Hepatocyte (in vitro differentiated cells): ENCODE data around the gene CMSS1. TPM values are rescaled to one million over a fixed set of nuclear protein-coding genes. Genes with fewer than 3 reads are reported as not detected.

ENCODE experiments used
- DNase-seq: peaks from one replicate; pipeline ENCODE4 v3.0.0-alpha.2; 2016; ENCODE audit warnings: low spot score
- H2AFZ ChIP-seq: fragments of 200-600 bp; sonication (generic); 2 replicates; pipeline ENCODE4 v1.6.0; 2016; ENCODE audit warnings: antibody characterized with exemption, mild to moderate bottlenecking
- H3K27ac ChIP-seq: fragments of 200-600 bp; sonication (generic); 2 replicates; pipeline ENCODE4 v1.5.1; 2016; ENCODE audit warnings: mild to moderate bottlenecking
- H3K27me3 ChIP-seq: fragments of 200-600 bp; sonication (generic); 2 replicates; pipeline ENCODE4 v1.6.1; 2016
- H3K36me3 ChIP-seq: fragments of 200-600 bp; sonication (generic); replicated peaks from 2 replicates; pipeline ENCODE4 v1.5.1; 2016; ENCODE audit warnings: low read depth; ENCODE audit not compliant: insufficient read depth
- H3K4me1 ChIP-seq: fragments of 200-600 bp; sonication (generic); 2 replicates; pipeline ENCODE4 v1.5.1; 2016; ENCODE audit warnings: mild to moderate bottlenecking, moderate library complexity; ENCODE audit not compliant: insufficient read depth
- H3K4me2 ChIP-seq: fragments of 200-600 bp; sonication (generic); 2 replicates; pipeline ENCODE4 v1.6.0; 2016
- H3K4me3 ChIP-seq: fragments of 200-600 bp; sonication (generic); 2 replicates; pipeline ENCODE4 v1.5.1; 2016; ENCODE audit warnings: mild to moderate bottlenecking
- H3K79me2 ChIP-seq: fragments of 200-600 bp; sonication (generic); 2 replicates; pipeline ENCODE4 v1.6.0; 2017; ENCODE audit warnings: mild to moderate bottlenecking
- H3K9me2 ChIP-seq: fragments of 200-600 bp; sonication (generic); replicated peaks from 2 replicates; pipeline ENCODE4 v1.6.0; 2017; ENCODE audit warnings: mild to moderate bottlenecking; ENCODE audit not compliant: insufficient read depth
- H3K9me3 ChIP-seq: fragments of 200-600 bp; sonication (generic); 2 replicates; pipeline ENCODE4 v1.5.1; 2016; ENCODE audit warnings: low read depth, mild to moderate bottlenecking
- H4K20me1 ChIP-seq: fragments of 200-600 bp; sonication (generic); 2 replicates; pipeline ENCODE4 v1.6.0; 2016; ENCODE audit warnings: mild to moderate bottlenecking; ENCODE audit not compliant: insufficient read depth, poor library complexity, severe bottlenecking
- EZH2 ChIP-seq: fragments of 200-600 bp; sonication (generic); IDR thresholded peaks from 2 replicates; pipeline ENCODE4 v1.6.1; 2016; ENCODE audit warnings: antibody characterized with exemption, mild to moderate bottlenecking, borderline replicate concordance
- EZH2phosphoT487 ChIP-seq: fragments of 200-600 bp; sonication (generic); IDR thresholded peaks from one replicate; pipeline ENCODE4 v1.6.1; 2018; ENCODE audit warnings: antibody characterized with exemption, mild to moderate bottlenecking, low read depth, moderate library complexity; ENCODE audit not compliant: unreplicated experiment, severe bottlenecking
- WGBS: methylation state at CpG from one replicate; pipeline ENCODE4 v1.1.6; 2016; ENCODE audit warnings: low lambda C conversion rate; ENCODE audit errors: missing lambda C conversion rate; 5-methylcytosine and 5-hydroxymethylcytosine counted together
- polyA plus RNA-seq: library from polyadenylated mRNA; unstranded; fragments of >200 nt; fragmentation: Nextera tagmentation; extraction: Ambion mirVana; gene quantifications from 2 replicates; pipeline ENCODE4 v1.2.1, GENCODE V29; 2016
- total RNA-seq: library from RNA; depleted of rRNA; stranded (reverse); fragments of >200 nt; gene quantifications from 2 replicates; pipeline ENCODE4 v1.2.3, GENCODE V29; 2014
- TF ChIP-seq, protein P1 (sequence below): fragments of 200-600 bp; sonication (generic); IDR thresholded peaks from 2 replicates; pipeline ENCODE4 v1.5.1; 2016; ENCODE audit warnings: antibody characterized with exemption, mild to moderate bottlenecking; ENCODE audit not compliant: poor library complexity

Gene CMSS1
- total and polyA plus RNA-seq, 2 experiments from 2014 or later, result 11.8 to 17.0 TPM

DNA sequence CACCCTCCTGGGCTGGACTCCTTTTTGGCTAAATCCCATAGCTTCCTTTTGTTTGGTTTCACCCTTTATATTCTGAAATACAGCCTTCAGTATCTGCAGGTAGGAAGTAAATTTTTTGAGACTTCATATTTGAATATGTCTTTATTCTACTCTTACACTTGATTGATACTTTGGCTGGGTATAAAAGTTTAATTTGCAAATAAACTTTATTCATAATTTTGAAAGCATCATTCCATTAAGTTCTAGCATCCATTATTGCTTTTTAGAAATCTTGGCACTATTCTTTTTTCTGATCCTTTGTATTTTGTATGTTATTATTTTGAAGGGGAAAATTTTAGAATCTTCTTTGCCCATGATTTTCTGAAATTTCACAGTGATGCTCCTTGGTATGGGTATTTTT lies 337.9 kb downstream of the CMSS1 start:
- Histone ChIP-seq H3K9me2 (no peaks in the 10 kb centered on the region), H3K27me3 (no peaks in the 10 kb centered on the region), H3K4me1 (peaks cover 19% of the 10 kb centered on the region), H3K4me2 (no peak overlapping the region), H3K36me3 (no peaks in the 10 kb centered on the region), H3K27ac (no peak overlapping the region), H3K79me2 (no peaks in the 10 kb centered on the region), H2AFZ (no peak overlapping the region), H4K20me1 (no peaks in the 10 kb centered on the region), H3K9me3 (peaks cover 6% of the 10 kb centered on the region), H3K4me3 (no peak overlapping the region)
- TF ChIP-seq, protein P1, sequence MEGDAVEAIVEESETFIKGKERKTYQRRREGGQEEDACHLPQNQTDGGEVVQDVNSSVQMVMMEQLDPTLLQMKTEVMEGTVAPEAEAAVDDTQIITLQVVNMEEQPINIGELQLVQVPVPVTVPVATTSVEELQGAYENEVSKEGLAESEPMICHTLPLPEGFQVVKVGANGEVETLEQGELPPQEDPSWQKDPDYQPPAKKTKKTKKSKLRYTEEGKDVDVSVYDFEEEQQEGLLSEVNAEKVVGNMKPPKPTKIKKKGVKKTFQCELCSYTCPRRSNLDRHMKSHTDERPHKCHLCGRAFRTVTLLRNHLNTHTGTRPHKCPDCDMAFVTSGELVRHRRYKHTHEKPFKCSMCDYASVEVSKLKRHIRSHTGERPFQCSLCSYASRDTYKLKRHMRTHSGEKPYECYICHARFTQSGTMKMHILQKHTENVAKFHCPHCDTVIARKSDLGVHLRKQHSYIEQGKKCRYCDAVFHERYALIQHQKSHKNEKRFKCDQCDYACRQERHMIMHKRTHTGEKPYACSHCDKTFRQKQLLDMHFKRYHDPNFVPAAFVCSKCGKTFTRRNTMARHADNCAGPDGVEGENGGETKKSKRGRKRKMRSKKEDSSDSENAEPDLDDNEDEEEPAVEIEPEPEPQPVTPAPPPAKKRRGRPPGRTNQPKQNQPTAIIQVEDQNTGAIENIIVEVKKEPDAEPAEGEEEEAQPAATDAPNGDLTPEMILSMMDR, result no peak
- TF ChIP-seq EZH2 (no peak), EZH2phosphoT487 (no peak)
- no peak for DNase-seq

DNA sequence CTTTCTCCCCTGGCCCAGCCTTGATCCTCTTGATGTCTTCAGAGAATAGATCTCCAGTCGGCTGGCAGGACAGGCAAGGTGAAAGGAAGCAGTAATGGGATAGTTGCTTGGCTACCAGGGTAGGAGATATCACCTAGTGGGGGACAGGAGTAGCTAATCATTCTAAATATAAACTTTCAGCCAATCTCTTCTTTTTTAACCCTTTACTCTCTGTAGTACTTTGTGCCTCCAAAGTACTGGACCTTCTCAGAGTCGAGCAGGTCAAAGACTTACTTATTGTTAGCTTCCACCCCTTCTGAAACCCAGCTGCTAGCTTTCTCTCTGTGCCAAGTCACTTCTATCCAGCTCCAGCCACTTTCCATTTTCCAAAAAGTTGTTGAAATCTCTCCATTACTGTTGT lies 340.0 kb downstream of the CMSS1 start:
- no peaks in the 10 kb centered on the region for H4K20me1 ChIP-seq
- no peaks in the 10 kb centered on the region for H3K9me2 ChIP-seq
- H3K27me3 ChIP-seq, result no peaks in the 10 kb centered on the region
- no peak overlapping the region for H2AFZ ChIP-seq
- peaks cover 6% of the 10 kb centered on the region for H3K9me3 ChIP-seq
- no peak overlapping the region for H3K4me2 ChIP-seq
- TF ChIP-seq EZH2, result no peak
- TF ChIP-seq EZH2phosphoT487, result no peak
- TF ChIP-seq, protein P1, result no peak
- WGBS, result 76% methylated on average over 2 of the region's 2 CpGs
- H3K36me3 ChIP-seq, result no peaks in the 10 kb centered on the region
- peaks cover 19% of the 10 kb centered on the region for H3K4me1 ChIP-seq
- H3K4me3 ChIP-seq, result no peak overlapping the region
- no peak for DNase-seq
- H3K27ac ChIP-seq, result no peak overlapping the region
- no peaks in the 10 kb centered on the region for H3K79me2 ChIP-seq

DNA sequence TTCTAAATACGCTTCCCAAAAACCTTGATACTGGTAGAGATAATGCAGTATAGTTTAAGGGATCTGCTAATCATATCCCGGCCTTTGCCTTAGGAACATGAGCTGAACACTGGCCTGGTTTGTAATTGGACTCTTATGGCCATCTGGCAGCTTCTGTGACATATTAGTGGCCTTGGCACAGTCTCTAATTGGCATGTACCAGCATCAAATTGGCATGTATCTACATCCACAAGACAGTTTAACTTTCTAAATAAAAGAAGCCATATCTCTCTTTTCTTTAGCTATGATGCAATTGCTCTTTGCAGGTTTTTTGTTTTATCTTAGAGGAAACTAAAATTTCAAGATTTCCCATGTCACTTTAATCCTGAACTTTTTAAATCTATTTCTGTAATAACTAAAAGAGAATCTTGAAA lies 341.3 kb downstream of the CMSS1 start:
- Histone ChIP-seq H3K4me1 (peaks cover 22% of the 10 kb centered on the region), H3K36me3 (no peaks in the 10 kb centered on the region), H2AFZ (no peak overlapping the region), H3K27me3 (no peaks in the 10 kb centered on the region), H3K27ac (peak overlapping the region; percentile 37), H3K79me2 (no peaks in the 10 kb centered on the region), H3K9me2 (no peaks in the 10 kb centered on the region), H4K20me1 (no peaks in the 10 kb centered on the region), H3K4me2 (peak overlapping the region; percentile 1), H3K4me3 (no peak overlapping the region), H3K9me3 (peaks cover 6% of the 10 kb centered on the region)
- WGBS, result 77% methylated on average over 2 of the region's 2 CpGs
- TF ChIP-seq EZH2phosphoT487, result no peak
- TF ChIP-seq, protein P1, result no peak
- no peak for TF ChIP-seq EZH2
- DNase-seq, result no peak
